ENCODE measurements around the gene MYNN. TPM values are rescaled to one million over a fixed set of nuclear protein-coding genes. Genes with fewer than 3 reads are reported as not detected.

MYNN gene
- total and polyA plus RNA-seq, 9 of the 15 experiments (the other 6 are each of a cell fraction or from before 2014, with no cell fraction given), result 10.4 to 35.7 (median 21.3) TPM

GRCh38 chr3:169781209-169781855, 8.1 kb downstream of the MYNN start (continued):
- TF ChIP-seq ZNF518B (CRISPR knock-in tag; IDR thresholded peaks at IDR 0.05), result no peak
- TF ChIP-seq KLF16 (IDR thresholded peaks at IDR 0.05), result peak; percentile 80
- no peak for TF ChIP-seq ZNF57 (CRISPR knock-in tag; IDR thresholded peaks at IDR 0.05)
- no peak for TF ChIP-seq TOE1 (IDR thresholded peaks at IDR 0.05; ENCODE audit: borderline replicate concordance)
- TF ChIP-seq TOE1 (CRISPR knock-in tag; IDR thresholded peaks at IDR 0.05; ENCODE audit: borderline replicate concordance, low read depth), result no peak
- peak in 1 of 2 experiments; percentile 60; a peak in 1 of 4 replicates for TF ChIP-seq TBL1XR1 (IDR thresholded peaks at IDR 0.05; ENCODE audit: low read length in 2 of 2)
- no peak for TF ChIP-seq ZBTB2 (IDR thresholded peaks at IDR 0.05)
- TF ChIP-seq ZNF280B (CRISPR knock-in tag; IDR thresholded peaks at IDR 0.05), result no peak
- no peak for TF ChIP-seq NCOA4 (IDR thresholded peaks at IDR 0.05; ENCODE audit: partially characterized antibody)
- TF ChIP-seq HMG20B (CRISPR knock-in tag; IDR thresholded peaks at IDR 0.05), result no peak
- TF ChIP-seq GTF2A2 (tag; IDR thresholded peaks at IDR 0.05), result no peak
- TF ChIP-seq DACH1 (IDR thresholded peaks at IDR 0.05; ENCODE audit: partially characterized antibody), result peak; percentile 36
- peak; percentile 87 for TF ChIP-seq TCF3 (CRISPR knock-in tag; IDR thresholded peaks at IDR 0.05)
- TF ChIP-seq, protein P1, sequence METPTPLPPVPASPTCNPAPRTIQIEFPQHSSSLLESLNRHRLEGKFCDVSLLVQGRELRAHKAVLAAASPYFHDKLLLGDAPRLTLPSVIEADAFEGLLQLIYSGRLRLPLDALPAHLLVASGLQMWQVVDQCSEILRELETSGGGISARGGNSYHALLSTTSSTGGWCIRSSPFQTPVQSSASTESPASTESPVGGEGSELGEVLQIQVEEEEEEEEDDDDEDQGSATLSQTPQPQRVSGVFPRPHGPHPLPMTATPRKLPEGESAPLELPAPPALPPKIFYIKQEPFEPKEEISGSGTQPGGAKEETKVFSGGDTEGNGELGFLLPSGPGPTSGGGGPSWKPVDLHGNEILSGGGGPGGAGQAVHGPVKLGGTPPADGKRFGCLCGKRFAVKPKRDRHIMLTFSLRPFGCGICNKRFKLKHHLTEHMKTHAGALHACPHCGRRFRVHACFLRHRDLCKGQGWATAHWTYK (CRISPR knock-in tag; IDR thresholded peaks at IDR 0.05), result no peak
- TF ChIP-seq CC2D1A (IDR thresholded peaks at IDR 0.05), result peak; percentile 69; the same call in 1 of the 2 replicates
- TF ChIP-seq ZNF408 (CRISPR knock-in tag; IDR thresholded peaks at IDR 0.05; ENCODE audit: low read depth), result no peak
- TF ChIP-seq PYGO2 (tag; IDR thresholded peaks at IDR 0.05), result no peak
- TF ChIP-seq XRCC3 (IDR thresholded peaks at IDR 0.05), result no peak
- no peak for TF ChIP-seq TFAM (CRISPR knock-in tag; conservative IDR thresholded peaks at IDR 0.05)
- no peak for TF ChIP-seq ZNF23 (CRISPR knock-in tag; IDR thresholded peaks at IDR 0.05)
- TF ChIP-seq KLF1 (tag; IDR thresholded peaks at IDR 0.05), result no peak
- TF ChIP-seq RCOR1 (IDR thresholded peaks at IDR 0.05; ENCODE audit: borderline replicate concordance in 1 of 2, low read depth in 2 of 2, low read length in 2 of 2), result peak in 1 of 2 experiments; percentile 91; a peak in 2 of 4 replicates

Measured in K562 (cell line).